ENCODE measurements around the gene FAF2.

GRCh38 chr5:176447978-176448608, at the start of gene FAF2:
- TF ChIP-seq CTCF (IDR thresholded peaks at IDR 0.05) (peak; percentile 97 to 99 (median 98)), POLR2A (IDR thresholded peaks at IDR 0.05) (peak; percentile 80 to 92)
